ENCODE data around the gene RNASE7. TPM values are rescaled to one million over a fixed set of nuclear protein-coding genes. Genes with fewer than 3 reads are reported as not detected.

Gene RNASE7
- total RNA-seq, 4 donors from 2014 or later, result not detected

DNA sequence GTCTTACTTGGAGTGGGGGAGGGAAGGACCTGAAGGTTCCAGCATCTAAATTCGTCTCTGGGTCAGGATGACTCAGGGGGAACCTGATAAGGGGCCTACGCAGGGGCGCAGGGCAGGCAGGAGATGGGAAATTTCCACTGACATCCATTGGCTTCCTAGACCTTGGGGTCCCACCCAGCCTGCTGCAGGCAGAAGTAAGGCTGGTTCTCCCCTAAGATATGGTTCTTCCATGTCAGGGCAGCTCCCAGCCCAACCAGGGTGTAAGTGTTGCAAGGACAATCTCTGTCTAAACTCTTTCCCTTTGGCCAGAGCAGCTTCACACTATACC lies 15.2 kb upstream of the RNASE7 start:
- ATAC-seq (ENCODE audit: low FRiP score) (peak; percentile 31), DNase-seq (ENCODE audit: low spot score) (no peak)
- TF ChIP-seq, protein P1, sequence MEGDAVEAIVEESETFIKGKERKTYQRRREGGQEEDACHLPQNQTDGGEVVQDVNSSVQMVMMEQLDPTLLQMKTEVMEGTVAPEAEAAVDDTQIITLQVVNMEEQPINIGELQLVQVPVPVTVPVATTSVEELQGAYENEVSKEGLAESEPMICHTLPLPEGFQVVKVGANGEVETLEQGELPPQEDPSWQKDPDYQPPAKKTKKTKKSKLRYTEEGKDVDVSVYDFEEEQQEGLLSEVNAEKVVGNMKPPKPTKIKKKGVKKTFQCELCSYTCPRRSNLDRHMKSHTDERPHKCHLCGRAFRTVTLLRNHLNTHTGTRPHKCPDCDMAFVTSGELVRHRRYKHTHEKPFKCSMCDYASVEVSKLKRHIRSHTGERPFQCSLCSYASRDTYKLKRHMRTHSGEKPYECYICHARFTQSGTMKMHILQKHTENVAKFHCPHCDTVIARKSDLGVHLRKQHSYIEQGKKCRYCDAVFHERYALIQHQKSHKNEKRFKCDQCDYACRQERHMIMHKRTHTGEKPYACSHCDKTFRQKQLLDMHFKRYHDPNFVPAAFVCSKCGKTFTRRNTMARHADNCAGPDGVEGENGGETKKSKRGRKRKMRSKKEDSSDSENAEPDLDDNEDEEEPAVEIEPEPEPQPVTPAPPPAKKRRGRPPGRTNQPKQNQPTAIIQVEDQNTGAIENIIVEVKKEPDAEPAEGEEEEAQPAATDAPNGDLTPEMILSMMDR (IDR thresholded peaks at IDR 0.05), result no peak

DNA sequence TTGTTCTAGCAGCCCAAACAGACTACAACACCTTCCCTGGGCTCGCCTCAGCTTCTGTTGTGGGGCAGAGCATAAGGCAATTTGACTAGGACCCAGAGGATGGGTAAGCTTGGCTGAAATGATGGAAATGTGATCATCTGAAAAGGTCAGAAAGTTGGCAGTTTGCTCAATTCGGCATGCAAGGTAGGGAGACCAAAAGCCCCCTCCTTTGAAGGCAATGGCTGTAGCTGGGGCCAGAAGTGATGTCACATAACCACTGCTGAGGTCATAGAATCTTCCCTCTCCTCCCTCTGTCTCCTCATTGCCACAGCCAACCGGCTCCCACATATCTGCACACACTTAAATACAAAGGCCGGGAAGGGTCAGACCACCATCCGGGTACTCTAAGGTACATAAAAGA lies 12.2 kb upstream of the RNASE7 start, which contains the start of gene TPPP2:
TSS of gene TPPP2 (plus strand) at position 301 of the 400 bp plus-strand sequence. CDS start 365 bp downstream, outside the sequence.
- DNase-seq (ENCODE audit: low spot score), result no peak
- TF ChIP-seq, protein P1 (IDR thresholded peaks at IDR 0.05), result no peak
- ATAC-seq (ENCODE audit: low FRiP score), result no peak

DNA sequence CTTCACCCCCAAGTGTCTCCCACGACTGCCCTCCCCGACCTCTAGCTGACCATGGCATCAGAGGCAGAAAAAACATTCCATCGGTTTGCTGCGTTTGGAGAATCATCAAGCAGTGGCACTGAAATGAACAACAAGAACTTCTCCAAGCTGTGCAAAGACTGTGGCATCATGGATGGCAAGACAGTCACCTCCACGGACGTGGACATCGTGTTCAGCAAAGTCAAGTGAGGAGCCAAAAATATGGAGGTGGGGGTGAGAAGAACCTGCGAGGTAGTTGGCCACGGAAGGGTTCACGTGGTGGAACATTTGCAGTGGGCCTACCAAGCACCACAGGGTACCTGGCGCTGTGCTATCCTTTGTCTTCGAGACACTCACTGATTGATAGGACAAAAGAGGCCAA lies 11.6 kb upstream of the RNASE7 start:
- ATAC-seq (ENCODE audit: low FRiP score) (no peak), DNase-seq (ENCODE audit: low spot score) (no peak)
- TF ChIP-seq, protein P1 (IDR thresholded peaks at IDR 0.05), result no peak

DNA sequence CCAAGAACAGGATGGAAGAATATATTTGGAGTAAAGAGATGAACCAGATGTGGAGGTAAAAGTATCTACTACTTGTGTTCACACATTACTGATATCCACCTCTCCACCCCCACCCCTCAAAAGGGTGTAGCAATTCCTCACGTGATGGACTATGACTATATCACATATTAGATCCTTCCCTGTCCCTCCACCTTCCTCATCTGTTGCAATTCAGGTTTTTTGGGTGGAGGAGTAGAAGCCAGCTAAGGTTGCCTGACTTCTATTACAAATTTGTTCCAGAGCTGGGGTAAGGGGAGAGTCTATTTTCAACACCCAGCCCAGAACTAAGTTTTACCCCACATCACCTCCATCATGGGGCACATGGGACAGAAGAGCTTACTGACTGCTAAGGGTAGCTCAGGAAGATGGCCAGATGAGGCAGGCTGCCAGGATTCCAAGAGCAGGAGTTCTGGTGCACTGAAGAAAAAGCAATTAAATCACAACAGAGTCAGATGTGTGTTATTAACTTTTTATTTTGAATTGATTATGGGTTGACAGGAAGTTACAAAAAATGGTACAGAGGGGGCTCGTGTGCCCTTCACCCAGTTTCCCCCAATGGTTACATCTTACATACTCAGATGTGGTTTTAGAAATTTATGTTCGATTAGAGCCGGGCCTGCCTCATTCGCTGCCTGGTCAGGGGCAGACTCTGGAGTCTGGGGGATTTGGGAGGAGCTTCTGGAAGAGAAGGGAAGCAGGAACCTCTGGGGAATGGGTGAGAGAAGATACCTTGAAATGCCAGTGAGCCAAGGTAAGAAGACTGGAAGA lies 9.6 kb upstream of the RNASE7 start:
- TF ChIP-seq, protein P1 (IDR thresholded peaks at IDR 0.05), result no peak
- DNase-seq (ENCODE audit: low spot score) (no peak), ATAC-seq (ENCODE audit: low FRiP score) (peak; percentile 8)

DNA sequence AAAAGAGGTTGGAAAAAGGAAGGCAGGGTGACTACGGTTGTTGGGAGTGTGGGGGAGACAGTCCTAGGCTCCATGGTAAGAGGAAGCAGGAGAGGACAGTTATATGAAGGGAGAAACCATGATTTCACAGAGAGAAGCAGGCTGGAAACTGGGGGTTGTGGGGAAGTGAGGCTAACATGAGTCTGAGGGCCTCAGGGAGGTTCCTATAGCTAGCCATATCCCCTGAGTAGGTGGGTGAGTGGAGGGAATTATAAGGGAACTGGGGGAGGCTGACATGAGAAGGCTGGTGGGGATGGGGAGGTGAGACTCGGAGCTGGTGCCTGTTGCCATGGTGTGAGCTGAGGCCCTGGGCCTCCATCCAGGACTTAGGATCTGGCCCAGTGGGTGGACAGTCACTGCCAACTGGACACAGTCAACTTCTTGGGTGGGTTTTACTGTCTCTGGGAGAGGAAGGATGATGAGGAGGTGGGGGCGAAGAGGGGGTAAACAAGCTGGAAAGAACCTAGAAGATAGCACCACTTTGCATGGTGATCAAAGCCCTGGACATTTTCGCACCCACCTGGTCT lies 8.9 kb upstream of the RNASE7 start:
- no peak for DNase-seq (ENCODE audit: low spot score)
- ATAC-seq (ENCODE audit: low FRiP score), result no peak
- TF ChIP-seq, protein P1 (IDR thresholded peaks at IDR 0.05), result no peak

DNA sequence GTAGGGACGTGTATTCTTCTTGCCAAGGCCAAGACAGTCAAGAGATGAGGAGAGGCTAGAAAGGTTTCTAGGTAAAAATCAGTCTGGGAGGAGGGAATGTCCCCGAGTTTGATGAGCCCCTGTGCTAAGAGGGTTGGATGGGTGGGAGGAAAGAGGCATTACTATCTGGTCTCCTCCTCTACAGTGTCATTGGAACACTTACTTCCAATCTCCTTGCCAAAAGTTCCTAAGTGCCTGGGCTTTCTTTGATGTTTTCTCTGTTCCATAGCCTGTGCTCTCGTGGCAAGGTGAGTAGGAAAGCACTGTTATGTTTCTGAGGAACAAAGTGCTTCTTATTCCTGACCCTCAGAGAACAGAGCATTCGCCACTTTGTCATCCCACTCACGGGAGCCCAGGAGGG lies 7.5 kb upstream of the RNASE7 start, which contains the start of gene RNASE13:
TSS of gene RNASE13 (minus strand) at position 101 of the 400 bp plus-strand sequence. CDS start 519 bp downstream, outside the sequence.
- TF ChIP-seq, protein P1 (IDR thresholded peaks at IDR 0.05), result no peak
- DNase-seq (ENCODE audit: low spot score) (no peak), ATAC-seq (ENCODE audit: low FRiP score) (no peak)

DNA sequence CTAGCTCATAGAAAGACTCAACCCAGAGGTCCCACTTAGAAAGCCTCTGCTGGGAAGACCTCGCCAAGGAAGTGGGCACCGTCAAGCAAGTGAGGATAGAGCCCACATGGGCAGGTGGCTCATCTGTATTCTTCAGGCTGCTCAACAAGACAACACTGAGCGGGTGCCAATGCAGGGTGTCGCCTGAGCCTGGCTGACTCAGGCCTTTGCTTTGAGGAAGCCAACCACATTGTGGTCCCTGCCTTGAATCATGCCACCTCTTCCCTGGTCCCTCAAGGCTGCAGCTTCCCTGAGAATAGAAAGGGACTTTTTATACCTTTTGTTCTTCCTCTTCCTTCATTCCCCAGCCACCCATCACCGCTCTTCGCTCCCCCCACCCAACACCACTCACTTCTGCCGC lies 5.4 kb upstream of the RNASE7 start:
- TF ChIP-seq, protein P1 (IDR thresholded peaks at IDR 0.05), result no peak
- ATAC-seq (ENCODE audit: low FRiP score), result no peak
- DNase-seq (ENCODE audit: low spot score), result no peak
